Measurements from ENCODE around the gene DUS4L.

Gene DUS4L

GRCh38 chr7:107580716-107581383 is 17.1 kb downstream of the DUS4L start:
- no peak for DNase-seq

- DNase-seq, result no peak
Observed at GRCh38 chr7:107581387-107582013, 17.7 kb downstream of the DUS4L start.

- no peak for DNase-seq
Observed at GRCh38 chr7:107582875-107583274, 19.1 kb downstream of the DUS4L start.

GRCh38 chr7:107584716-107585115 is 20.9 kb downstream of the DUS4L start:
- DNase-seq, result no peak

GRCh38 chr7:107588529-107589130 is 24.9 kb downstream of the DUS4L start:
- no peak for DNase-seq

- DNase-seq, result no peak
Observed at GRCh38 chr7:107591421-107591820, 27.6 kb downstream of the DUS4L start.

GRCh38 chr7:107592361-107593024 is 28.7 kb downstream of the DUS4L start:
- DNase-seq, result no peak

GRCh38 chr7:107593025-107593410 is 29.2 kb downstream of the DUS4L start:
- DNase-seq, result no peak

- no peak for DNase-seq
Observed at GRCh38 chr7:107594961-107595737, 31.4 kb downstream of the DUS4L start.

GRCh38 chr7:107596881-107597581 is 33.3 kb downstream of the DUS4L start:
- DNase-seq, result no peak

GRCh38 chr7:107597582-107597916 is 33.8 kb downstream of the DUS4L start:
- DNase-seq, result no peak

GRCh38 chr7:107597953-107598352 is 34.2 kb downstream of the DUS4L start:
- no peak for DNase-seq

- no peak for DNase-seq
Observed at GRCh38 chr7:107599262-107599661, 35.5 kb downstream of the DUS4L start.

GRCh38 chr7:107600816-107601215 is 37.0 kb downstream of the DUS4L start:
- DNase-seq, result no peak

- no peak for DNase-seq
Observed at GRCh38 chr7:107605218-107605815, 41.5 kb downstream of the DUS4L start.

GRCh38 chr7:107606303-107606702 is 42.5 kb downstream of the DUS4L start:
- DNase-seq, result no peak

- DNase-seq, result no peak
Observed at GRCh38 chr7:107609811-107610261, 46.1 kb downstream of the DUS4L start.

- DNase-seq, result no peak
Observed at GRCh38 chr7:107610323-107610722, 46.6 kb downstream of the DUS4L start.

GRCh38 chr7:107613439-107613838 is 49.7 kb downstream of the DUS4L start:
- no peak for DNase-seq

- no peak for DNase-seq
Observed at GRCh38 chr7:107613948-107614347, 50.2 kb downstream of the DUS4L start.

GRCh38 chr7:107614425-107614824 is 50.7 kb downstream of the DUS4L start:
- no peak for DNase-seq
